GM10847 (cell line): ENCODE measurements around the gene CHRM1.

Source experiments
- POLR2A ChIP-seq: IDR thresholded peaks from 2 replicates; pipeline ENCODE4 v1.6.1; 2011; ENCODE audit not compliant: insufficient read length; ENCODE audit errors: extremely low read depth

The CHRM1 gene

DNA sequence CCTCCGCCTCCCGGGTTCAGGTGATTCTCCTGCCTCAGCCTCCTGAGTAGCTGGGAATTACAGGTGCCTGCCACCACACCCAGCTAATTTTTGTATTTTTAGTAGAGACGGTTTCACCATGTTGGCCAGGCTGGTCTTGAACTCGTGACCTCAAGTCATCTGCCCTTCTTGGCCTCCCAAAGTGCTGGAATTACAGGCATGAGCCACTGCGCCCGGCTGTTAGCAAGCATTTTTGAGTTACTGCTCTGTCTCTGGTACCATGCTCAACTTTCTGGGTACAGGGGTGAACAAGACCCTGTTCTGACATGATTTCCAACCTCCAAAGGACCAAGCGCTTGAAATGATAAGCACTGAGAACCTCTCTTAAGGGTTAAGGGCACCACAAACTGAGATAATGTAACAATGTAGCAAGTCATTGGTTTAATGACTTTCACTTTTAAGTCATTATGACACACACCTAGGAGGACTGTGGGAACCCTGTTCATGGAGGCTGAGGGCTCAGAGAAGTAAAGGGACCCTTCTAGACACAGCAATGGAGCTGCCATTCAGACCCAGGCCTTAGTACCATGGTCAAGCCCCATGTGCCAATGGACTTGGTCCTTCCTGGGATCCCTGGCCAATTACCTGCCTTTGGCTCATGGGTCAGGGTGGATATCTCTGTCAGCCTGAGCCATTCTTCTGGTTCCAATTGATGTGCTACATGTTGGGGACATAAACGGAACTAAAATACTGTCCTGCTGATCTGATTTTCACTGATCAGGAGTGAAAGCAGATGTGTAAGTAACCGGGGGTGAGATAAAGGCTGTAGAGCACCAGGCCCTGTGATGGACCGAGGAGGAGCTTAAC is 28.9 kb downstream of the CHRM1 start:
- TF ChIP-seq POLR2A: no peak

DNA sequence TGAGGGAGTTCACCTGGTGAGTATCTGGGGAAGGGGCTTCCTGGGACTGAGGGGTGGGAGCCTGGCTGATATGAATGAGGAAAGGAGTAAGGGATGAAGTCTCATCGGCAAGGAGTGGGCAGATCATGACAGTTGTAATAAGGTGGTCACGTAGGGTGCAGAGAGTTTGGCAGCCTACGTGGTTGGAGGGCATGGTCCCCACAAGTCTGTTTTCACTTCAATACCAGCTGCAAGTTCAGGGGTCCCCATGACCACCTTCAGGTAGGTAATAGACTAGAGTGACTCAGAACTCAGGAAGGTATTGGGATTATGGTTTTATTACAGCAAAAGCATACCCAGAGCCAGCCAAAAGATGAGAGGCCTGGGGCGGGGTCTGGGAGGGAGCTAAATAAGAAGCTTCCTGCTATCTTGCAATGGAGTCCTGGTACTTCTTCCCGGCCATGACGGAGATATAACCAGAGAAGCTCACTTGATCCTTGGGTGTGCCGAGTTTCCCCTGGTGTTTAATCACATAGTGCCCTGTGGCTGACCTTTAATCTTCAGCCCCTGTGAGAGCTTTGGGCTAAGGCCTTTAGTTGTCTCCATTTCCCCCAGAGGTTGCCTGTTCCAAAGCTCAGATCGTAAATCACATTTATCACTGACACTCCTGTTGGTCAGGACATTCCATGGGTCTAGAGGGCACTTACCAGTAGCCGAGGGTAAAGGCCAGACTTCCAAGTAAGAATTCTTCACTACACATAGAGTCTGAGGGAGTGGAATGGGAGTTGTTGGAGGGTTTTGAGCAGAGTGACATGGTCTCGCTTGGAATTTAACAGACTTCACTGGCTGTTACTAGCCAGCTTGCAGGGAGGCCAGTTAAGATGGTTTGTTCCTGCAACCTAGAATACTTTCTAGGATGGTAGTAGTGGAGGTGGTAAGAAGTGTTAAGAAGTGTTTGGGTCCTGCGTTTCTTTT is 31.4 kb downstream of the CHRM1 start:
- no peak for TF ChIP-seq POLR2A

DNA sequence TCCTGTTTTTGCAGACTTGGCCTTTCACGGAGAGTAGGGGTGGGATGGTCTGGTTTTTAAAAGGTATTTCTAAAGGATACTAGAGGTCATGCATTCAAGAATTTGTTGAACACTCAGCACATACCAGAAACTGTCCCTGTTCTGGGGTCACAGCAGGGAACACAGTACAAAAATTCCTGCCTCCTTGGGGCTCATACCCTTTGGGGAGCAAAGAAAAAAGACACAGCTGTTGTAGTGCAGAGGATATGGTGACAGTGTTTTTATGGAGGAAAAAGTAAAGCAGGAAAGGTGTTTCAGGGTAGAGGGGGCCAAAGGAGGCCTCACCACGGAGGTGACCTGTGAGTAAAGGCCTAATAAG is 32.1 kb downstream of the CHRM1 start:
- TF ChIP-seq POLR2A: no peak

DNA sequence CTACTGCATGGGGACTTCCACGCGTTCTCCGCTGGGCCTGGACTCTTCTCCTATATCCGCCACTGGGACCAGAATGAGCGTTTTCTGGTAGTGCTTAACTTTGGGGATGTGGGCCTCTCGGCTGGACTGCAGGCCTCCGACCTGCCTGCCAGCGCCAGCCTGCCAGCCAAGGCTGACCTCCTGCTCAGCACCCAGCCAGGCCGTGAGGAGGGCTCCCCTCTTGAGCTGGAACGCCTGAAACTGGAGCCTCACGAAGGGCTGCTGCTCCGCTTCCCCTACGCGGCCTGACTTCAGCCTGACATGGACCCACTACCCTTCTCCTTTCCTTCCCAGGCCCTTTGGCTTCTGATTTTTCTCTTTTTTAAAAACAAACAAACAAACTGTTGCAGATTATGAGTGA is 32.8 kb downstream of the CHRM1 start:
- TF ChIP-seq POLR2A: no peak

DNA sequence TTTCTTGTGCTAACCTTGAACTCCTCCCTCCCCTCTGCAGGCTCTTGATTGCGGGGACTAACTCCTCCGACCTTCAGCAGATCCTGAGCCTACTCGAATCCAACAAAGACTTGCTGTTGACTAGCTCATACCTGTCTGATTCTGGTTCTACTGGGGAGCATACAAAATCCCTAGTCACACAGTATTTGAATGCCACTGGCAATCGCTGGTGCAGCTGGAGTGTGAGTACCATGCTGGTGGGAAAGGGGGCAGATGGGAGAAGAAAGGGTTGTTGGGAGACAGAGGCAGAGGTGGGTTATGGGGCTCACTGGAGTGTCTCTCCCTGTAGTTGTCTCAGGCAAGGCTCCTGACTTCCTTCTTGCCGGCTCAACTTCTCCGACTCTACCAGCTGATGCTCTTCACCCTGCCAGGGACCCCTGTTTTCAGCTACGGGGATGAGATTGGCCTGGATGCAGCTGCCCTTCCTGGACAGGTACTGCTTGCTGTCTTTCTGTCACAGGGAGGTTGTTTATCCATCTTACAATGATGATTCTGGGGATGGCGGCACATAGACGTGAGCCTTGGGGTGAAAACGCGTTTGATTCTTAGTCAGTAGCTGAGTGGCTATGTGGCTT is 35.9 kb downstream of the CHRM1 start:
- no peak for TF ChIP-seq POLR2A

DNA sequence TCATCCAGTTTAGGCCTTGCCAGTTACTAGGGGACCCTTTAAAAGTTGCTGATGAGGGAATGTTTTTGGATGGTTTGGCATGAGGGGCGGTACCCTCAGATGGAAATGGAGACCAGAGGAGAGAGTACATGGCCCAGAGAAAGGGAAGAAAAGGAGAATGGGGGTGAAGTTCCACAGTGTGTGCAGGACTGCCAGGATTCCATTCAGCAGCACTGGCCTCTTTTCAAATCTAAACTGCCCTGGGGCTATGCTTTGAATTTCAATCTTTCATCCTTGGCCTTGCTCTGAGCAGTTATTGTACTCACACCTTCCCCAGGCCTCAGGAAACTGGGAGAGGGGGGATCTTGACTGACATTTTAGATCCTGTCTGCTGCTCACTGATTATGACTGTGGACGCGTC is 37.5 kb downstream of the CHRM1 start:
- no peak for TF ChIP-seq POLR2A

- no peak for TF ChIP-seq POLR2A
These were observed 38.2 kb downstream of the CHRM1 start for GRCh38 chr11:62882788-62883501.

DNA sequence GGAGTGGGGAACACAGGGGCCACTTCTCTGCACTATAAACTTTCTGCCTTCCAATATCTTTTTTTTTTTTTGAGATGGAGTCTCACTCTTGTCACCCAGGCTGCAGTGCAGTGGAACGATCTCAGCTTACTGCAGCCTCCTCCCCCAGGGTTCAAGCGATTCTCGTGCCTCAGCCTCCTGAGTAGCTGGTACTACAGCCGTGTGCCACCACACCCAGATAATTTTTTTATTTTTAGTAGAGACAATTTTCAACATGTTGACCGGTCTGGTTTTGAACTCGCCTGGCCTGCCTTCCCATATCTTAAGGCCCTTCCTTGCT is 38.8 kb downstream of the CHRM1 start:
- TF ChIP-seq POLR2A: no peak

DNA sequence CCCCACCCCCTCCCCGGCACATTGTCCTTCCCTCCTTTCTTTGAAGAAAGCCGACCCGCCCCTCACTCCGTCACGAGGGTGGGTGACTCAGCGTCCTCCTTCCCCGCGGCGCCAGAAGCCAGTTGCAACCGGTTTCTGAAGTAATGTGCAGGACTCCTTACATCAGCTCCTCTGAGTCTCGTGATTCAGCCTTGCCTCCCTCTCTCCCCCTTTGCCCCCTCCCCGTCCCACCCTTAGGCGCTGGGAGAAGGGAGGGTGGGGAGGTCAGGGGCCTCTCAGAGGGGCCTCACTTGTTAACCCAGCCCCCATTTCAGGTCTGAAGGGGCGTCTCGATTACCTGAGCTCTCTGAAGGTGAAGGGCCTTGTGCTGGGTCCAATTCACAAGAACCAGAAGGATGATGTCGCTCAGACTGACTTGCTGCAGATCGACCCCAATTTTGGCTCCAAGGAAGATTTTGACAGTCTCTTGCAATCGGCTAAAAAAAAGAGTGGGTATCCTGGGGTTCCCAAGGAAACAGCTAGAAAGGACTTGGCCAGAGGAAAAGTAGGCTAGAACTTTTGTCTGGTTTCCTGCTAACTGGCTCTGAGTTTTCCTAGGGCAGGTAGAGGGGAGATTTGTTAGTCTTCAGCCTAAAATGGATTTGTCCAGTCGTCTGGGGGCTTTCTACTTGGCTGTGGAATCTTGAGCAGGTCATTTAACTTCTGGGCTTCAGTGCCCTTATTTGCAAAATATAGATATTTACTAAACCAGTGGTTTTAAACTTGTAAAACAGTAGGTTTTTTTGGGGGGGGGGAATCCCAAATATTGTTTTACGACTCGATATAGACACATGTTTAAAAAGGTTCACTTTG is 39.4 kb downstream of the CHRM1 start:
- no peak for TF ChIP-seq POLR2A

GRCh38 chr11:62880803-62881578 is 40.2 kb downstream of the CHRM1 start, which contains the start of gene SLC3A2:
SLC3A2 (plus strand) TSS chr11:62880896; CDS start chr11:62881024, 128 bp downstream.
- TF ChIP-seq POLR2A: peak; percentile 98

GRCh38 chr11:62880231-62880802 is 40.8 kb downstream of the CHRM1 start:
- no peak for TF ChIP-seq POLR2A

- no peak for TF ChIP-seq POLR2A
These were observed 41.8 kb downstream of the CHRM1 start for GRCh38 chr11:62879235-62879978.
